A673 (cell line): ENCODE results near the gene EXOSC6. TPM values are rescaled to one million over a fixed set of nuclear protein-coding genes. Genes with fewer than 3 reads are reported as not detected.

Experiments
- BruUV-seq: library from RNA; stranded (reverse); fragments of 400-500 nt; replicated peaks from 2 replicates; lab custom pipeline; 2021; lab: Mats Ljungman, UMichigan
- CTCF ChIA-PET: fragments of 300-600 bp; sonication (Branson Sonifier 250); formaldehyde crosslinking; loops from one replicate; lab custom pipeline; 2022; ENCODE audit warnings: antibody characterized with exemption; lab: Charles Lee
- POLR2A ChIA-PET: fragments of 300-600 bp; sonication (Branson Sonifier 250); formaldehyde crosslinking; loops from one replicate; lab custom pipeline; 2022; ENCODE audit warnings: antibody characterized with exemption; ENCODE audit not compliant: low non-redundant PET; lab: Charles Lee
- DNase-seq: peaks from one replicate; pipeline ENCODE4 v3.0.0-alpha.2; 2015; ENCODE audit warnings: low spot score
- H3K27ac ChIP-seq: fragments of 200-600 bp; sonication (generic); 2 replicates; pipeline ENCODE4 v1.5.1; 2016; ENCODE audit warnings: mixed run types, low read depth, mild to moderate bottlenecking, mixed read lengths, antibody characterized with exemption, low read length; ENCODE audit not compliant: poor library complexity, severe bottlenecking
- H3K27me3 ChIP-seq: fragments of 200-600 bp; sonication (generic); replicated peaks from 2 replicates; pipeline ENCODE4 v1.6.1; 2017; ENCODE audit warnings: mixed run types, low read depth, mild to moderate bottlenecking, mixed read lengths, antibody characterized with exemption, low read length; ENCODE audit not compliant: insufficient read depth, poor library complexity
- H3K36me3 ChIP-seq: fragments of 200-600 bp; sonication (generic); 2 replicates; pipeline ENCODE4 v1.6.1; 2016; ENCODE audit warnings: mixed run types, mild to moderate bottlenecking, mixed read lengths, antibody characterized with exemption, low read length; ENCODE audit not compliant: insufficient read depth, poor library complexity, severe bottlenecking
- H3K4me1 ChIP-seq: fragments of 200-600 bp; sonication (generic); 2 replicates; pipeline ENCODE4 v1.6.1; 2017; ENCODE audit warnings: mixed run types, mild to moderate bottlenecking, mixed read lengths, antibody characterized with exemption, low read length; ENCODE audit not compliant: insufficient read depth, poor library complexity, severe bottlenecking
- H3K4me3 ChIP-seq: fragments of 200-600 bp; sonication (generic); 2 replicates; pipeline ENCODE4 v1.5.1; 2016; ENCODE audit warnings: low read depth, mixed run types, mild to moderate bottlenecking, mixed read lengths, low read length; ENCODE audit not compliant: poor library complexity, severe bottlenecking
- H3K9me3 ChIP-seq: fragments of 200-600 bp; sonication (generic); 2 replicates; pipeline ENCODE4 v1.6.1; 2016; ENCODE audit warnings: mixed run types, low read depth, mild to moderate bottlenecking, mixed read lengths, antibody characterized with exemption, low read length; ENCODE audit not compliant: poor library complexity, severe bottlenecking
- CTCF ChIP-seq: fragments of 300-800, 200-600 bp; sonication (generic); conservative IDR thresholded peaks from 2 replicates; pipeline ENCODE4 v1.5.1; 2017; ENCODE audit warnings: low read depth, mild to moderate bottlenecking, antibody characterized with exemption, low read length, moderate library complexity, mixed read lengths
- EZH2 ChIP-seq: fragments of 200-600 bp; sonication (generic); IDR thresholded peaks from 2 replicates; pipeline ENCODE4 v1.6.1; 2017; ENCODE audit warnings: borderline replicate concordance, low read depth, mild to moderate bottlenecking, mixed read lengths, antibody characterized with exemption, low read length; ENCODE audit not compliant: poor library complexity, severe bottlenecking
- intact Hi-C: fragments of 100-400 bp; cut with micrococcal nuclease; formaldehyde crosslinking; loops from one replicate; pipeline ENCODE4 v1.10.0; 2022; ENCODE audit not compliant: unreplicated experiment
- total RNA-seq: library from RNA; stranded (reverse); gene quantifications from 2 replicates; pipeline ENCODE4 v1.2.3, GENCODE V29; 2021

The EXOSC6 gene
- total RNA-seq, 1 experiment from 2014 or later, result 40.4 TPM

- POLR2A ChIA-PET, result interaction anchor here (0.7 kb wide), 1 partner anchor 30 kb away, joined by 3 read pairs; no protein-coding TSS in a partner anchor
- intact Hi-C loops, result no loop called here
- CTCF ChIA-PET, result no interaction called here
- Histone ChIP-seq H3K9me3 (no peaks in the 10 kb centered on the region), H3K4me3 (no peak overlapping the region), H3K4me1 (no peaks in the 10 kb centered on the region), H3K27me3 (no peaks in the 10 kb centered on the region), H3K36me3 (peaks cover 100% of the 10 kb centered on the region), H3K27ac (no peak overlapping the region)
- DNase-seq, result no peak
- no TSS peak for BruUV-seq
- TF ChIP-seq EZH2 (no peak), CTCF (no peak)
Observed at GRCh38 chr16:70257391-70257790, 5.7 kb upstream of the EXOSC6 start.

GRCh38 chr16:70255574-70255973 lies 3.8 kb upstream of the EXOSC6 start:
- Histone ChIP-seq H3K4me3 (no peak overlapping the region), H3K27me3 (no peaks in the 10 kb centered on the region), H3K9me3 (no peaks in the 10 kb centered on the region), H3K36me3 (peaks cover 86% of the 10 kb centered on the region), H3K4me1 (no peaks in the 10 kb centered on the region), H3K27ac (no peak overlapping the region)
- CTCF ChIA-PET, result no interaction called here
- TF ChIP-seq CTCF, result no peak
- TF ChIP-seq EZH2, result no peak
- intact Hi-C loops, result no loop called here
- no TSS peak for BruUV-seq
- DNase-seq, result no peak
- POLR2A ChIA-PET, result no interaction called here

- TF ChIP-seq CTCF, result no peak
- no peak for TF ChIP-seq EZH2
- POLR2A ChIA-PET, result no interaction called here
- CTCF ChIA-PET, result no interaction called here
Observed at GRCh38 chr16:70254965-70255286, 3.2 kb upstream of the EXOSC6 start.

More at GRCh38 chr16:70254965-70255286, 3.2 kb upstream of the EXOSC6 start:
- no peak overlapping the region for H3K4me3 ChIP-seq
- H3K9me3 ChIP-seq, result no peaks in the 10 kb centered on the region
- H3K36me3 ChIP-seq, result peaks cover 80% of the 10 kb centered on the region
- no TSS peak for BruUV-seq
- intact Hi-C loops, result no loop called here
- no peak for DNase-seq
- no peaks in the 10 kb centered on the region for H3K27me3 ChIP-seq
- H3K27ac ChIP-seq, result no peak overlapping the region
- H3K4me1 ChIP-seq, result peaks cover under 1% of the 10 kb centered on the region
